Measurements from ENCODE around the gene PEF1.
A peak's percentile ranks its signal among the peaks of the same experiment; 100 is the strongest.

Gene PEF1

GRCh38 chr1:31621847-31622730 is 22.6 kb downstream of the PEF1 start:
- H3K27ac ChIP-seq, result peak overlapping the region; percentile 1 to 22
- intact Hi-C loops (cut with DNase I; ENCODE audit: low total_unique reads), result no loop called here
- TF ChIP-seq, protein P1, sequence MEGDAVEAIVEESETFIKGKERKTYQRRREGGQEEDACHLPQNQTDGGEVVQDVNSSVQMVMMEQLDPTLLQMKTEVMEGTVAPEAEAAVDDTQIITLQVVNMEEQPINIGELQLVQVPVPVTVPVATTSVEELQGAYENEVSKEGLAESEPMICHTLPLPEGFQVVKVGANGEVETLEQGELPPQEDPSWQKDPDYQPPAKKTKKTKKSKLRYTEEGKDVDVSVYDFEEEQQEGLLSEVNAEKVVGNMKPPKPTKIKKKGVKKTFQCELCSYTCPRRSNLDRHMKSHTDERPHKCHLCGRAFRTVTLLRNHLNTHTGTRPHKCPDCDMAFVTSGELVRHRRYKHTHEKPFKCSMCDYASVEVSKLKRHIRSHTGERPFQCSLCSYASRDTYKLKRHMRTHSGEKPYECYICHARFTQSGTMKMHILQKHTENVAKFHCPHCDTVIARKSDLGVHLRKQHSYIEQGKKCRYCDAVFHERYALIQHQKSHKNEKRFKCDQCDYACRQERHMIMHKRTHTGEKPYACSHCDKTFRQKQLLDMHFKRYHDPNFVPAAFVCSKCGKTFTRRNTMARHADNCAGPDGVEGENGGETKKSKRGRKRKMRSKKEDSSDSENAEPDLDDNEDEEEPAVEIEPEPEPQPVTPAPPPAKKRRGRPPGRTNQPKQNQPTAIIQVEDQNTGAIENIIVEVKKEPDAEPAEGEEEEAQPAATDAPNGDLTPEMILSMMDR (IDR thresholded peaks at IDR 0.05), result no peak
- no peak overlapping the region for H3K4me3 ChIP-seq
- H3K4me1 ChIP-seq, result peaks cover 0 to 55% (median 38%) of the 10 kb centered on the region in 4 donors
- no peaks in the 10 kb centered on the region for H3K36me3 ChIP-seq
- no peaks in the 10 kb centered on the region for H3K27me3 ChIP-seq
- no peaks in the 10 kb centered on the region for H3K9me3 ChIP-seq
- peak in 1 of 2 donors; percentile 63 for DNase-seq

- peak in 1 of 2 donors; percentile 51 for DNase-seq
- intact Hi-C loops (cut with DNase I; ENCODE audit: low total_unique reads), result no loop called here
- Histone ChIP-seq H3K4me3 (no peak overlapping the region), H3K9me3 (no peaks in the 10 kb centered on the region), H3K27me3 (no peaks in the 10 kb centered on the region), H3K4me1 (peaks cover 0 to 48% (median 33%) of the 10 kb centered on the region in 4 donors), H3K36me3 (no peaks in the 10 kb centered on the region), H3K27ac (no peak overlapping the region)
- TF ChIP-seq, protein P1 (IDR thresholded peaks at IDR 0.05), result no peak
Observed at GRCh38 chr1:31621498-31621820, 23.2 kb downstream of the PEF1 start.

DNA sequence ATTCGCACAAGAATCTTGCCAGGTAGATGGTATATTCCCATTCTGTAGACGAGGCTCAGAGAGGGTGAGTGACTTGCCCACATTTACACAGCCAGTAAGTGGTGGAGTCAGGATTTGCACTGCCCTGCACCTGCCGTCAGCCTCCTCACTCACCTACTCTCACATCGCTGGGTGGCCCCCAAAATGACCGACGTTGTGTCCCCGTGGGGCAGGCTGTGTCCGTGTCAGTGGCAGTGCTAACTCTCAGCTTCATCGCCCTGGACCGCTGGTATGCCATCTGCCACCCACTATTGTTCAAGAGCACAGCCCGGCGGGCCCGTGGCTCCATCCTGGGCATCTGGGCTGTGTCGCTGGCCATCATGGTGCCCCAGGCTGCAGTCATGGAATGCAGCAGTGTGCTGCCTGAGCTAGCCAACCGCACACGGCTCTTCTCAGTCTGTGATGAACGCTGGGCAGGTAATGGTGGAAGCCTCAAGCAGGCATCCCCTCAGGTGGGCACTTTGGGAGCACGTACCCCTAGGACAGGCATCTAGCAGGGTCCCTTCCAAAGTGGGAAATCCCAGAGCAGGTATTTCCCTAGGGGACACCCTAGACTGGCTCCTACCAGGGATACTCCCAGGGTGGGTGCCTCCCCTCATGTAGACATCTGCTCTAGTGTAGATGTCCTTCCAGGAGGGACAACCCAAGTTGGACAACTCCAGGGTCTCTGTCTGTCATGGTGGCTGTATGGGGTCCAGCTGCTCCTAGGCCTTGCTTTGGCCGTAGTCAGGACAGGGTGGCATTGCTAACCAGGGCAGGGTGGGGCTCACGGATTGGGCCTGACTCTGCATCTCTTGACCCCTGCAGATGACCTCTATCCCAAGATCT is 23.8 kb downstream of the PEF1 start:
- no peaks in the 10 kb centered on the region for H3K9me3 ChIP-seq
- intact Hi-C loops (cut with DNase I; ENCODE audit: low total_unique reads), result no loop called here
- no peaks in the 10 kb centered on the region for H3K36me3 ChIP-seq
- no peak overlapping the region for H3K27ac ChIP-seq
- H3K4me1 ChIP-seq, result peaks cover 0 to 43% (median 27%) of the 10 kb centered on the region in 4 donors
- H3K27me3 ChIP-seq, result no peaks in the 10 kb centered on the region
- TF ChIP-seq, protein P1 (IDR thresholded peaks at IDR 0.05), result no peak
- DNase-seq, result peak in 1 of 2 donors; percentile 47
- no peak overlapping the region for H3K4me3 ChIP-seq

DNA sequence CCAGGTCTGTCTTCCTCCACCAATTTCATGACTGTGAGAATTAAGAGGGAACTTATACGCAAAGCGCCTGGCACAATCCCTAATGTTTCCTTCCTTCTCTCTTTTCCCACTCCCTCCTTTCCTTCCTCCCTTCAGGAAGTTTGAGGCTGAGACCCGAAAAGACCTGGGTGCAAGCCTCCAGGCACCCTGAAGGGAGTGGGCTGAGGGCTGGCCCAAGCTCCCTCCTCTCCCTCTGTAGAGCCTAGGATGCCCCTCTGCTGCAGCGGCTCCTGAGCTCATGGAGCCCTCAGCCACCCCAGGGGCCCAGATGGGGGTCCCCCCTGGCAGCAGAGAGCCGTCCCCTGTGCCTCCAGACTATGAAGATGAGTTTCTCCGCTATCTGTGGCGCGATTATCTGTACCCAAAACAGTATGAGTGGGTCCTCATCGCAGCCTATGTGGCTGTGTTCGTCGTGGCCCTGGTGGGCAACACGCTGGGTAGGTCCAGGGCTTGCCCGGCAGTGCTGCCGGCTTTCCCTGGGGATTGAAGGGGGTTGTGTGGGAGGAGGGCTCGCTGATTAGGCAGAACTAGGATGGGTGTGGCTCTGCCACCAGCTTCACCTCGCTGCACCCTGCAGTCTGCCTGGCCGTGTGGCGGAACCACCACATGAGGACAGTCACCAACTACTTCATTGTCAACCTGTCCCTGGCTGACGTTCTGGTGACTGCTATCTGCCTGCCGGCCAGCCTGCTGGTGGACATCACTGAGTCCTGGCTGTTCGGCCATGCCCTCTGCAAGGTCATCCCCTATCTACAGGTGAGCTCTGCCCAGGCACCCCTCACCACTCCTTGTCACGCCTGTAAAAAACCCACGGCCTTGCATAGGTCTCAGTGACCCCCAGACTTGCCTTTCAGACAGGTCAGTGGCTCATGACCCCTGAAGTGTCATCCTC is 25.5 kb downstream of the PEF1 start:
- peaks cover 0 to 47% (median 32%) of the 10 kb centered on the region in 4 donors for H3K4me1 ChIP-seq
- TF ChIP-seq, protein P1 (IDR thresholded peaks at IDR 0.05), result no peak
- intact Hi-C loops (cut with DNase I; ENCODE audit: low total_unique reads), result no loop called here
- H3K27ac ChIP-seq, result no peak overlapping the region
- H3K4me3 ChIP-seq, result no peak overlapping the region
- no peaks in the 10 kb centered on the region for H3K27me3 ChIP-seq
- no peaks in the 10 kb centered on the region for H3K9me3 ChIP-seq
- H3K36me3 ChIP-seq, result no peaks in the 10 kb centered on the region
- no peak for DNase-seq
